GM12878 (cell line): ENCODE measurements around the gene RSPH10B2. TPM values are rescaled to one million over a fixed set of nuclear protein-coding genes. Genes with fewer than 3 reads are reported as not detected.
A peak's percentile ranks its signal among the peaks of the same experiment; 100 is the strongest.
"Not testable (repeated sequence)": the region's sequence is repeated elsewhere in the genome, so short reads cannot be mapped to it uniquely, and the experiment has no call there.

ENCODE experiments used
- ATAC-seq: fragments of 200-7000 bp; cut with Tn5 transposase; 3 replicates; pipeline ENCODE4 v1.9.1; 2020; ENCODE audit warnings: mild to moderate bottlenecking, moderate library complexity
- BruUV-seq: library from RNA; stranded (reverse); fragments of 400-500 nt; replicated peaks from 2 replicates; lab custom pipeline; 2021; lab: Mats Ljungman, UMichigan
- CTCF ChIA-PET: fragments of 300-600 bp; sonication (Branson Sonifier 250); formaldehyde crosslinking; extraction: SDS; loops from one replicate; lab custom pipeline; 2021; ENCODE audit warnings: inconsistent platforms; lab: Yijun Ruan, JAX
- POLR2A ChIA-PET: fragments of 350-600 bp; formaldehyde crosslinking; extraction: SDS; loops from one replicate; lab custom pipeline; 2021; ENCODE audit warnings: inconsistent platforms; lab: Charles Lee
- RAD21 ChIA-PET: fragments of 300-600 bp; sonication (Branson Sonifier 250); formaldehyde crosslinking; loops from one replicate; lab custom pipeline; 2023; ENCODE audit warnings: antibody characterized with exemption; ENCODE audit not compliant: unreplicated experiment; lab: Charles Lee
- SMC1A ChIA-PET: fragments of 300-600 bp; sonication (Branson Sonifier 250); formaldehyde crosslinking; loops from one replicate; lab custom pipeline; 2023; ENCODE audit not compliant: unreplicated experiment, uncharacterized antibody; lab: Charles Lee
- DNase-seq: peaks from one replicate; pipeline ENCODE4 v3.0.0-alpha.2; 2011; ENCODE audit warnings: low read depth, low spot score
- FAIRE-seq: peaks from 3 replicates; lab custom pipeline; 2011; peaks lifted over from hg19 to GRCh38; lab: Jason Lieb, UNC
- H2AFZ ChIP-seq: 2 replicates; pipeline ENCODE4 v1.6.0; 2011; ENCODE audit warnings: low read depth, low read length, control low read depth; ENCODE audit not compliant: control insufficient read depth
- H3K27ac ChIP-seq: 2 replicates; pipeline ENCODE4 v1.5.1; 2011; ENCODE audit warnings: control low read depth; ENCODE audit not compliant: control insufficient read depth, insufficient read depth
- H3K27me3 ChIP-seq, 2 experiments: replicated peaks in 1 of 2; 2 replicates each; pipeline versions ENCODE4 v1.6.0 to v1.6.1; 2011; ENCODE audit warnings: low read length in 1 of 2; ENCODE audit not compliant: control insufficient read depth in 2 of 2, insufficient read depth in 2 of 2
- H3K36me3 ChIP-seq, 2 experiments: 2 replicates each; pipeline ENCODE4 v1.5.1; 2011; ENCODE audit warnings: low read length in 1 of 2; ENCODE audit not compliant: control insufficient read depth in 2 of 2, insufficient read depth in 2 of 2
- H3K4me1 ChIP-seq: 2 replicates; pipeline ENCODE4 v1.6.1; 2011; ENCODE audit warnings: mild to moderate bottlenecking, low read length, moderate library complexity, mixed read lengths; ENCODE audit not compliant: control insufficient read depth, insufficient read depth
- H3K4me2 ChIP-seq: 2 replicates; pipeline ENCODE4 v1.6.0; 2011; ENCODE audit warnings: control low read depth; ENCODE audit not compliant: control insufficient read depth, insufficient read depth
- H3K4me3 ChIP-seq: fragments of 200-600 bp; sonication (generic); 2 replicates; pipeline ENCODE4 v1.5.1; 2016
- H3K79me2 ChIP-seq: 2 replicates; pipeline ENCODE4 v1.6.0; 2011; ENCODE audit warnings: low read length; ENCODE audit not compliant: control insufficient read depth, insufficient read depth
- H3K9ac ChIP-seq: 2 replicates; pipeline ENCODE4 v1.8.0; 2011; ENCODE audit warnings: low read length, control low read depth, mixed read lengths; ENCODE audit not compliant: control insufficient read depth, insufficient read depth
- H3K9me3 ChIP-seq: replicated peaks from 3 replicates; pipeline ENCODE4 v1.5.1; 2011; ENCODE audit warnings: mild to moderate bottlenecking, low read length; ENCODE audit not compliant: control insufficient read depth, insufficient read depth
- H4K20me1 ChIP-seq: 2 replicates; pipeline ENCODE4 v1.6.0; 2011; ENCODE audit not compliant: control insufficient read depth, insufficient read depth
- BCL11A ChIP-seq: IDR thresholded peaks from 2 replicates; pipeline ENCODE4 v1.6.1; 2011; ENCODE audit warnings: low read depth, low read length
- BCL3 ChIP-seq: IDR thresholded peaks from 2 replicates; pipeline ENCODE4 v1.6.1; 2011; ENCODE audit warnings: borderline replicate concordance, low read depth, mild to moderate bottlenecking, moderate library complexity, low read length; ENCODE audit not compliant: insufficient read depth, poor library complexity, severe bottlenecking
- BMI1 ChIP-seq: fragments of 450-650 bp; IDR thresholded peaks from 2 replicates; pipeline ENCODE4 v1.6.1; 2016; ENCODE audit warnings: mild to moderate bottlenecking, moderate library complexity, borderline replicate concordance
- CREB1 ChIP-seq: IDR thresholded peaks from 2 replicates; pipeline ENCODE4 v1.6.1; 2012; ENCODE audit warnings: low read depth, mild to moderate bottlenecking, inconsistent platforms
- IKZF2 ChIP-seq, 2 experiments: fragments of 450-650 bp; IDR thresholded peaks; 2 replicates each; pipeline ENCODE4 v1.6.1; 2017; ENCODE audit warnings: mild to moderate bottlenecking in 2 of 2, moderate library complexity in 2 of 2
- RAD51 ChIP-seq: fragments of 450-650 bp; IDR thresholded peaks from 2 replicates; pipeline ENCODE4 v1.6.1; 2016; ENCODE audit warnings: moderate library complexity, mild to moderate bottlenecking, inconsistent platforms
- RUNX3 ChIP-seq: IDR thresholded peaks from 2 replicates; pipeline ENCODE4 v1.6.1; 2012; ENCODE audit warnings: low read length, inconsistent platforms
- SIN3A ChIP-seq: IDR thresholded peaks from 2 replicates; pipeline ENCODE4 v1.6.1; 2012; ENCODE audit warnings: low read depth, low read length, improper control_type of control experiment
- SMARCA5 ChIP-seq: fragments of 450-650 bp; IDR thresholded peaks from 2 replicates; pipeline ENCODE4 v1.6.1; 2017; ENCODE audit warnings: mild to moderate bottlenecking
- SP1 ChIP-seq: IDR thresholded peaks from one replicate; pipeline ENCODE4 v1.6.1; 2011; ENCODE audit warnings: low read depth, low read length
- SREBF1 ChIP-seq: IDR thresholded peaks from 2 replicates; pipeline ENCODE4 v1.6.1; 2012; ENCODE audit warnings: mild to moderate bottlenecking, low read length
- WGBS: methylation state at CpG from one replicate; pipeline ENCODE4 v1.1.6; 2016; ENCODE audit warnings: low lambda C conversion rate; ENCODE audit not compliant: insufficient replicate concordance, insufficient coverage; ENCODE audit errors: missing lambda C conversion rate; 5-methylcytosine and 5-hydroxymethylcytosine counted together
- in situ Hi-C: fragments of 300-500 bp; cut with MboI; formaldehyde crosslinking; loops from 9 replicates; pipeline ENCODE4 v1.14.3; 2018; ENCODE audit warnings: mixed read lengths
- intact Hi-C: fragments of 100-400 bp; cut with micrococcal nuclease; formaldehyde crosslinking; loops from one replicate; pipeline ENCODE4 v1.14.2; 2022; ENCODE audit not compliant: unreplicated experiment
- polyA plus RNA-seq, 11 experiments: library from polyadenylated mRNA; depleted of rRNA in 4 of 11; unstranded in 6 of 11; stranded (reverse) in 5 of 11; fragments of >200 nt; fragmentation: Nextera tagmentation in 4 of 11; fragmentation: Illumina TruSeq in 1 of 11; extraction: Ambion mirVana in 4 of 11; extraction: Trizol in 1 of 11; gene quantifications; 1 replicate in 1 of 11; 2 replicates in 10 of 11; pipeline versions ENCODE4 v1.2.1 to v1.2.3, GENCODE V29; 2011 to 2016; ENCODE audit warnings: inconsistent platforms in 2 of 11, missing spikeins in 2 of 11, low read depth in 1 of 11
- total RNA-seq, 4 experiments: library from RNA; depleted of rRNA in 3 of 4; stranded (reverse); fragments of >200 nt in 3 of 4; fragmentation: Illumina TruSeq in 1 of 4; extraction: Trizol in 1 of 4; gene quantifications; 2 replicates each; pipeline versions ENCODE4 v1.2.1 to v1.2.3, GENCODE V29; 2013 to 2021
- TF ChIP-seq, protein P1 (sequence below): fragments of 450-650 bp; IDR thresholded peaks from 2 replicates; pipeline ENCODE4 v1.6.1; 2017; ENCODE audit warnings: mild to moderate bottlenecking, moderate library complexity
- TF ChIP-seq, protein P2 (sequence below): fragments of 450-650 bp; IDR thresholded peaks from 2 replicates; pipeline ENCODE4 v1.6.1; 2017; ENCODE audit warnings: mild to moderate bottlenecking, low read depth, inconsistent platforms; ENCODE audit not compliant: poor library complexity, severe bottlenecking

RSPH10B2 gene
- total and polyA plus RNA-seq, 10 of the 15 experiments (the other 5 are each of a cell fraction or from before 2014, with no cell fraction given), result 0.04 to 0.34 (median 0.18) TPM; not detected in 3

- TF ChIP-seq SIN3A (no peak), BCL11A (0 out of 2 replicates have a peak, but pooled peaks have one; percentile 14), IKZF2 (IDR thresholded peaks at IDR 0.05) (peak; percentile 85 to 89), SMARCA5 (no peak), SP1 (peak; percentile 26), SREBF1 (no peak), BMI1 (no peak), CREB1 (0 out of 2 replicates have a peak, but pooled peaks have one; percentile 44), RAD51 (peak; percentile 79), RUNX3 (peak; percentile 89), BCL3 (peak; percentile 29)
- TF ChIP-seq, protein P1, sequence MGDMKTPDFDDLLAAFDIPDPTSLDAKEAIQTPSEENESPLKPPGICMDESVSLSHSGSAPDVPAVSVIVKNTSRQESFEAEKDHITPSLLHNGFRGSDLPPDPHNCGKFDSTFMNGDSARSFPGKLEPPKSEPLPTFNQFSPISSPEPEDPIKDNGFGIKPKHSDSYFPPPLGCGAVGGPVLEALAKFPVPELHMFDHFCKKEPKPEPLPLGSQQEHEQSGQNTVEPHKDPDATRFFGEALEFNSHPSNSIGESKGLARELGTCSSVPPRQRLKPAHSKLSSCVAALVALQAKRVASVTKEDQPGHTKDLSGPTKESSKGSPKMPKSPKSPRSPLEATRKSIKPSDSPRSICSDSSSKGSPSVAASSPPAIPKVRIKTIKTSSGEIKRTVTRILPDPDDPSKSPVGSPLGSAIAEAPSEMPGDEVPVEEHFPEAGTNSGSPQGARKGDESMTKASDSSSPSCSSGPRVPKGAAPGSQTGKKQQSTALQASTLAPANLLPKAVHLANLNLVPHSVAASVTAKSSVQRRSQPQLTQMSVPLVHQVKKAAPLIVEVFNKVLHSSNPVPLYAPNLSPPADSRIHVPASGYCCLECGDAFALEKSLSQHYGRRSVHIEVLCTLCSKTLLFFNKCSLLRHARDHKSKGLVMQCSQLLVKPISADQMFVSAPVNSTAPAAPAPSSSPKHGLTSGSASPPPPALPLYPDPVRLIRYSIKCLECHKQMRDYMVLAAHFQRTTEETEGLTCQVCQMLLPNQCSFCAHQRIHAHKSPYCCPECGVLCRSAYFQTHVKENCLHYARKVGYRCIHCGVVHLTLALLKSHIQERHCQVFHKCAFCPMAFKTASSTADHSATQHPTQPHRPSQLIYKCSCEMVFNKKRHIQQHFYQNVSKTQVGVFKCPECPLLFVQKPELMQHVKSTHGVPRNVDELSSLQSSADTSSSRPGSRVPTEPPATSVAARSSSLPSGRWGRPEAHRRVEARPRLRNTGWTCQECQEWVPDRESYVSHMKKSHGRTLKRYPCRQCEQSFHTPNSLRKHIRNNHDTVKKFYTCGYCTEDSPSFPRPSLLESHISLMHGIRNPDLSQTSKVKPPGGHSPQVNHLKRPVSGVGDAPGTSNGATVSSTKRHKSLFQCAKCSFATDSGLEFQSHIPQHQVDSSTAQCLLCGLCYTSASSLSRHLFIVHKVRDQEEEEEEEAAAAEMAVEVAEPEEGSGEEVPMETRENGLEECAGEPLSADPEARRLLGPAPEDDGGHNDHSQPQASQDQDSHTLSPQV, result no peak
- TF ChIP-seq, protein P2, sequence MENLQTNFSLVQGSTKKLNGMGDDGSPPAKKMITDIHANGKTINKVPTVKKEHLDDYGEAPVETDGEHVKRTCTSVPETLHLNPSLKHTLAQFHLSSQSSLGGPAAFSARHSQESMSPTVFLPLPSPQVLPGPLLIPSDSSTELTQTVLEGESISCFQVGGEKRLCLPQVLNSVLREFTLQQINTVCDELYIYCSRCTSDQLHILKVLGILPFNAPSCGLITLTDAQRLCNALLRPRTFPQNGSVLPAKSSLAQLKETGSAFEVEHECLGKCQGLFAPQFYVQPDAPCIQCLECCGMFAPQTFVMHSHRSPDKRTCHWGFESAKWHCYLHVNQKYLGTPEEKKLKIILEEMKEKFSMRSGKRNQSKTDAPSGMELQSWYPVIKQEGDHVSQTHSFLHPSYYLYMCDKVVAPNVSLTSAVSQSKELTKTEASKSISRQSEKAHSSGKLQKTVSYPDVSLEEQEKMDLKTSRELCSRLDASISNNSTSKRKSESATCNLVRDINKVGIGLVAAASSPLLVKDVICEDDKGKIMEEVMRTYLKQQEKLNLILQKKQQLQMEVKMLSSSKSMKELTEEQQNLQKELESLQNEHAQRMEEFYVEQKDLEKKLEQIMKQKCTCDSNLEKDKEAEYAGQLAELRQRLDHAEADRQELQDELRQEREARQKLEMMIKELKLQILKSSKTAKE, result peak; percentile 93
- TF ChIP-seq, all 136 proteins: peak for 32
Measured at GRCh38 chr7:6725003-6725402, 28.9 kb upstream of the RSPH10B2 start (continued).

DNA sequence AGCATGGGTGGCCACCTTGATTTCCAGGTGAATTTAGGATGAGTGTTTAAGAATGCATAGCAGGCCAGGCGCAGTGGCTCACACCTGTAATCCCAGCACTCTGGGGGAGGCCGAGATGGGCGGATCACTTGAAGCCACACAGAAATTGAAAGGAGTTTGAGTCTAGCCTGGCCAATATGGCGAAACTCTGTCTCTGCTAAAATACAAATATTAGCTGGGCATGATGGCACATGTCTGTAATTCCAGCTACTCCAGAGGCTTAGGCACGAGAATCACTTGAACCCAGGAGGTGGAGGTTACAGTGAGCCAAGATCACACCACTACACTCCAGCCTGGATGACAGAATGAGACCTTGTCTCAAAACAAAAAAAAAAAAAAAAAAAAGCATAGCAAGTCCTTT, 27.6 kb upstream of the RSPH10B2 start:
- FAIRE-seq, H3K4me3 ChIP-seq, in situ Hi-C loops, H3K9me3 ChIP-seq, ATAC-seq, H3K36me3 ChIP-seq, H3K9ac ChIP-seq, DNase-seq, H4K20me1 ChIP-seq, H3K27me3 ChIP-seq, BruUV-seq, H2AFZ ChIP-seq: not testable (repeated sequence)
- Histone ChIP-seq H3K4me1 (peaks cover 16% of the 10 kb centered on the region), H3K79me2 (peaks cover 20% of the 10 kb centered on the region), H3K27ac (peak overlapping the region; percentile 20; the same call in 1 of the 2 replicates), H3K4me2 (0 out of 2 replicates have a peak overlapping the region, but pooled peaks have one; percentile 82)
- CTCF ChIA-PET, result interaction anchor here (0.7 kb wide), 1 partner anchor 10 kb away, joined by 4 read pairs; no protein-coding TSS in a partner anchor
- 83% methylated on average over 5 of the region's 5 CpGs for WGBS
- SMC1A ChIA-PET, result interaction anchor here (2.1 kb wide), 1 partner anchor 13 kb away, joined by 8 read pairs; no protein-coding TSS in a partner anchor
- RAD21 ChIA-PET, result interaction anchor here (0.9 kb wide), 1 partner anchor 13 kb away, joined by 3 read pairs; no protein-coding TSS in a partner anchor
- intact Hi-C loops, result loop anchor here (5.0 kb wide), 1 partner anchor 134 kb away; the partner anchor contains the start of gene INTS15
- POLR2A ChIA-PET, result interaction anchor here (0.6 to 1.7 kb wide), 4 partner anchors 11 to 1372 kb away, joined by 3 to 5 read pairs (median 4); no protein-coding TSS in a partner anchor
